Measurements from ENCODE around the gene CTDSP2.

GRCh38 chr12:57842342-57843294 lies 3.9 kb downstream of the CTDSP2 start:
- TF ChIP-seq SUZ12 (IDR thresholded peaks at IDR 0.05) (no peak), BHLHE40 (IDR thresholded peaks at IDR 0.05; ENCODE audit: borderline replicate concordance) (no peak), FOXA1 (IDR thresholded peaks at IDR 0.05) (no peak), PKNOX1 (IDR thresholded peaks at IDR 0.05) (no peak), ELF4 (IDR thresholded peaks at IDR 0.05) (no peak)
